ENCODE results near the gene FAM83G. TPM values are rescaled to one million over a fixed set of nuclear protein-coding genes. Genes with fewer than 3 reads are reported as not detected.

FAM83G gene
- total RNA-seq, 3 donors from 2014 or later (not counting 1 experiment from before 2014, with no cell fraction given): 3.8 to 6.5 (median 4.3) TPM

DNA sequence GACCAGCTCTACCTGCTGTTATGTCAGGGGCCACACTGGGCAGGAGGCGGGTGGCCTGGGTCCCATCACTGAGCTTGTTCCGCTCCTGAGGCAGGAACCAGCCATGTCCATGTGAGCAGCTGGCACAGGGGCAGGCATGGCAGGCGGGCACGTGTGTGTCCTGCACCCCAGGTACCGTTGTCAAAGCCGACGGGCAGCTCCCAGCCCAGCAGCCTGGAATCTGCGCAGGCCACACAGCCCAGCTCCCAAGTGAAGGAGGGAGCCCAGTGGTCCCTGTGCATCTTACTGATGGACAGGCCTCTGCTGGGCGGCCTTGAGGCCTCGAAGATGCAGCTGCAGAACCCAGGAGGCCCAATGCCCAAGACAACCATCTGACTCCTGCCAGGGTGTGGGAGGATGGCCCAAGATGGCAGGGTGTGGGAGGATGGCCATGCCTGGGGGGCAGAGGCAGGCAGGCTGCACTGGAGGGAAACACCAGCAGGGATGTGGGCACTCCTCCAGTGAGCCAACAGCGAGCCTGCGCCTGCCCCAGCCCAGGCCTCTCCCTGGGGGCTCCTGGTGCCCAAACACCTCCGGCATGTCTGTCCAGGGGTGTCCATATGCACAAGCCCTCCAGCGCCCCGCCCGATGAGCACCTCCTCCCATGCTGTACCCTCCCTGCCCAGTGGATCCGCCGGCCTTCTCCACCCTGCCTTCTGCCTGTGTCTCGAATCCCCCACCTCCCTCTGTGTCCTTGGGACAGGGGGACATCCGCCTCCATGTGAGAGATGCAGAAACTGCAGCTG is 12.8 kb downstream of the FAM83G start:
- Mint-ChIP-seq H3K27me3 (ENCODE audit: low read depth in 2 of 2) (peaks cover 0 to 5% of the 10 kb centered on the region in 2 donors), H3K27ac (no peak overlapping the region), H3K4me1 (peaks cover 21 to 29% of the 10 kb centered on the region in 2 donors), H3K4me3 (no peak overlapping the region), H3K36me3 (no peaks in the 10 kb centered on the region), H3K9me3 (peaks cover 0 to 4% of the 10 kb centered on the region in 2 donors)
- intact Hi-C loops (cut with micrococcal nuclease): no loop called here
- DNase-seq (no peak), ATAC-seq (no peak)
- Histone ChIP-seq H3K27me3 (ENCODE audit: control insufficient read depth, insufficient read depth, low read length) (no peaks in the 10 kb centered on the region), H3K36me3 (ENCODE audit: control insufficient read depth, insufficient read depth, low read length) (no peaks in the 10 kb centered on the region), H3K9me3 (ENCODE audit: control insufficient read depth, insufficient read depth, low read length) (no peaks in the 10 kb centered on the region), H3K4me1 (ENCODE audit: control insufficient read depth, insufficient read depth, low read length) (peaks cover 48% of the 10 kb centered on the region), H3K4me3 (ENCODE audit: low read length) (no peak overlapping the region), H3K27ac (ENCODE audit: low read length) (no peak overlapping the region)
- TF ChIP-seq, protein P1, sequence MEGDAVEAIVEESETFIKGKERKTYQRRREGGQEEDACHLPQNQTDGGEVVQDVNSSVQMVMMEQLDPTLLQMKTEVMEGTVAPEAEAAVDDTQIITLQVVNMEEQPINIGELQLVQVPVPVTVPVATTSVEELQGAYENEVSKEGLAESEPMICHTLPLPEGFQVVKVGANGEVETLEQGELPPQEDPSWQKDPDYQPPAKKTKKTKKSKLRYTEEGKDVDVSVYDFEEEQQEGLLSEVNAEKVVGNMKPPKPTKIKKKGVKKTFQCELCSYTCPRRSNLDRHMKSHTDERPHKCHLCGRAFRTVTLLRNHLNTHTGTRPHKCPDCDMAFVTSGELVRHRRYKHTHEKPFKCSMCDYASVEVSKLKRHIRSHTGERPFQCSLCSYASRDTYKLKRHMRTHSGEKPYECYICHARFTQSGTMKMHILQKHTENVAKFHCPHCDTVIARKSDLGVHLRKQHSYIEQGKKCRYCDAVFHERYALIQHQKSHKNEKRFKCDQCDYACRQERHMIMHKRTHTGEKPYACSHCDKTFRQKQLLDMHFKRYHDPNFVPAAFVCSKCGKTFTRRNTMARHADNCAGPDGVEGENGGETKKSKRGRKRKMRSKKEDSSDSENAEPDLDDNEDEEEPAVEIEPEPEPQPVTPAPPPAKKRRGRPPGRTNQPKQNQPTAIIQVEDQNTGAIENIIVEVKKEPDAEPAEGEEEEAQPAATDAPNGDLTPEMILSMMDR (IDR thresholded peaks at IDR 0.05): no peak
- WGBS (ENCODE audit: insufficient coverage): 95% methylated on average over 20 of the region's 20 CpGs

DNA sequence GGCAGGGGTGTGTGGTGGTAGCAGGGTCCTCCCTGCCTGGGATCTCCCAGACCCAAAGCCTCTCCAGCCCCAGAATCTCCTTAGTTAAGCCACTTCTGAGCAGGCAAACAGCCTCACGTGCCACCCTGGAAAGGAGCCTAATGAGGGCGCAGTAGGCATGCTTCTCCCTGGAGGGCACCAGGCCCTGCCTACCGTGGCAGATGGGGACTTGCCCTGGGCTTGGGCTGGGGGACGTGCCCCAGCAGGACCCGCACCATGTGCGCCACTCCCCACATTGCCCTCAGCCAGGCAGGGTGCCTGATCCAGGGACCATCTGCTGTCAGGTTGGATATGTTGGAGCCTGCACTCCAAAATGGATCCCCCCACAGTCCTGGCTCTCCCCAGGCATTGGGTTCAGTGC is 14.2 kb downstream of the FAM83G start:
- H3K4me3 ChIP-seq (ENCODE audit: low read length): no peak overlapping the region
- TF ChIP-seq, protein P1 (IDR thresholded peaks at IDR 0.05): no peak
- intact Hi-C loops (cut with micrococcal nuclease): no loop called here
- peaks cover 21 to 29% of the 10 kb centered on the region in 2 donors for H3K4me1 Mint-ChIP-seq
- H3K27ac ChIP-seq (ENCODE audit: low read length): no peak overlapping the region
- WGBS (ENCODE audit: insufficient coverage): 96% methylated on average over 6 of the region's 6 CpGs
- H3K9me3 ChIP-seq (ENCODE audit: control insufficient read depth, insufficient read depth, low read length): no peaks in the 10 kb centered on the region
- H3K4me3 Mint-ChIP-seq: no peak overlapping the region
- peaks cover 0 to 4% of the 10 kb centered on the region in 2 donors for H3K9me3 Mint-ChIP-seq
- no peaks in the 10 kb centered on the region for H3K27me3 ChIP-seq (ENCODE audit: control insufficient read depth, insufficient read depth, low read length)
- H3K36me3 ChIP-seq (ENCODE audit: control insufficient read depth, insufficient read depth, low read length): no peaks in the 10 kb centered on the region
- H3K36me3 Mint-ChIP-seq: no peaks in the 10 kb centered on the region
- DNase-seq (no peak), ATAC-seq (no peak)
- H3K4me1 ChIP-seq (ENCODE audit: control insufficient read depth, insufficient read depth, low read length): peaks cover 57% of the 10 kb centered on the region
- H3K27me3 Mint-ChIP-seq (ENCODE audit: low read depth in 2 of 2): peaks cover 0 to 5% of the 10 kb centered on the region in 2 donors
- H3K27ac Mint-ChIP-seq: no peak overlapping the region

DNA sequence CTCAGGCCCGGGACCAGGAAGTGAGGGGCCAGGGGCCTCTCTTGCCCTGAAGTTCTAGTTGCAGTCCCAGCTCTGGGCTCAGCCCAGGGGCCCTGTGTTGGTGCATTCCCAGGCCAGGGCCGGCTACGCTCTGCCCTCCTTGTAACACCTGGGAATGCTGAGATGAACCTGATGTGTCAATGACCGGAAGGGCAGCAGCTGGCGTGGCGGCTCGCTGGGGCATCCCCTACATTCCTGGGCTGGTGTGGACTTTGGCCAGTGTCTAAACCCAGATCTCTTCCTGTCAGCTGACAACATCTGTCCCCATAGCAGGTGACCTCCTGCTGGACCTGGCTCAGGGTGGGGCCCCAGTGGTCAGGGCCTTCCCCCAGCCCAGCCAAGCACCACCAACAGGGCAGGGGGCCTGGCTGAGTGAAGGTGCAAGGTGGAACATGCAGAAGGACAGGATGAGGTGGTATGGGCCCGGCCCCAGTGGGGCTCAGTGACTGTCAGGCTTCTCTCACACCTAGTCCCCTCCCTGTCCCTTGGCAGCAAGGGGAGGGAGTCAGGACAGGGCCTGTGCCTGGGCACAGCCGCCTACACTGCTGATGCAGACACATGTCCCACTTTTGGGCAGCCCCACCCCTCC is 15.9 kb downstream of the FAM83G start:
- Histone ChIP-seq H3K27ac (ENCODE audit: low read length) (no peak overlapping the region), H3K4me1 (ENCODE audit: control insufficient read depth, insufficient read depth, low read length) (peaks cover 49% of the 10 kb centered on the region), H3K4me3 (ENCODE audit: low read length) (no peak overlapping the region), H3K27me3 (ENCODE audit: control insufficient read depth, insufficient read depth, low read length) (no peaks in the 10 kb centered on the region), H3K9me3 (ENCODE audit: control insufficient read depth, insufficient read depth, low read length) (no peaks in the 10 kb centered on the region), H3K36me3 (ENCODE audit: control insufficient read depth, insufficient read depth, low read length) (no peaks in the 10 kb centered on the region)
- Mint-ChIP-seq H3K27ac (no peak overlapping the region), H3K9me3 (no peaks in the 10 kb centered on the region), H3K4me3 (no peak overlapping the region), H3K36me3 (no peaks in the 10 kb centered on the region), H3K4me1 (peaks cover 15 to 22% of the 10 kb centered on the region in 2 donors), H3K27me3 (ENCODE audit: low read depth in 2 of 2) (peaks cover 0 to 3% of the 10 kb centered on the region in 2 donors)
- no peak for DNase-seq
- intact Hi-C loops (cut with micrococcal nuclease): no loop called here
- 89% methylated on average over 9 of the region's 9 CpGs for WGBS (ENCODE audit: insufficient coverage)
- ATAC-seq: no peak
- TF ChIP-seq, protein P1 (IDR thresholded peaks at IDR 0.05): no peak

All from natural killer cell (primary cell).